Right kidney (tissue), 9 donors: ENCODE results near the gene NR1D2.
"Not testable (repeated sequence)": the region's sequence is repeated elsewhere in the genome, so short reads cannot be mapped to it uniquely, and the experiment has no call there.

Experiments used
- DNase-seq: peaks from one replicate; pipeline ENCODE4 v3.0.0-alpha.2; 2016
- long read RNA-seq, 8 donors: transcript quantifications; one replicate each; lab custom pipeline, GENCODE V29; 2026

Gene NR1D2
- long read RNA-seq, donor 1, full-length matches to known transcripts, result 6 of 6 reads
- long read RNA-seq, donor 1, partial matches to known transcripts, result 0 of 6 reads
- long read RNA-seq, donor 1, other reads (novel, unspliced or antisense), result 0 of 6 reads
- long read RNA-seq, donor 2, full-length matches to known transcripts, result 4 of 4 reads
- long read RNA-seq, donor 2, partial matches to known transcripts, result 0 of 4 reads
- long read RNA-seq, donor 2, other reads (novel, unspliced or antisense), result 0 of 4 reads
- long read RNA-seq, donor 3, full-length matches to known transcripts, result 8 of 8 reads
- long read RNA-seq, donor 3, partial matches to known transcripts, result 0 of 8 reads
- long read RNA-seq, donor 3, other reads (novel, unspliced or antisense), result 0 of 8 reads
- long read RNA-seq, donor 4, full-length matches to known transcripts, result 7 of 7 reads
- long read RNA-seq, donor 4, partial matches to known transcripts, result 0 of 7 reads
- long read RNA-seq, donor 4, other reads (novel, unspliced or antisense), result 0 of 7 reads
- long read RNA-seq, donor 5, result 0 reads
- long read RNA-seq, donor 6, full-length matches to known transcripts, result 14 of 14 reads
- long read RNA-seq, donor 6, partial matches to known transcripts, result 0 of 14 reads
- long read RNA-seq, donor 6, other reads (novel, unspliced or antisense), result 0 of 14 reads
- long read RNA-seq, donor 7, full-length matches to known transcripts, result 16 of 16 reads
- long read RNA-seq, donor 7, partial matches to known transcripts, result 0 of 16 reads
- long read RNA-seq, donor 7, other reads (novel, unspliced or antisense), result 0 of 16 reads
- long read RNA-seq, donor 8, full-length matches to known transcripts, result 8 of 8 reads
- long read RNA-seq, donor 8, partial matches to known transcripts, result 0 of 8 reads
- long read RNA-seq, donor 8, other reads (novel, unspliced or antisense), result 0 of 8 reads

DNA sequence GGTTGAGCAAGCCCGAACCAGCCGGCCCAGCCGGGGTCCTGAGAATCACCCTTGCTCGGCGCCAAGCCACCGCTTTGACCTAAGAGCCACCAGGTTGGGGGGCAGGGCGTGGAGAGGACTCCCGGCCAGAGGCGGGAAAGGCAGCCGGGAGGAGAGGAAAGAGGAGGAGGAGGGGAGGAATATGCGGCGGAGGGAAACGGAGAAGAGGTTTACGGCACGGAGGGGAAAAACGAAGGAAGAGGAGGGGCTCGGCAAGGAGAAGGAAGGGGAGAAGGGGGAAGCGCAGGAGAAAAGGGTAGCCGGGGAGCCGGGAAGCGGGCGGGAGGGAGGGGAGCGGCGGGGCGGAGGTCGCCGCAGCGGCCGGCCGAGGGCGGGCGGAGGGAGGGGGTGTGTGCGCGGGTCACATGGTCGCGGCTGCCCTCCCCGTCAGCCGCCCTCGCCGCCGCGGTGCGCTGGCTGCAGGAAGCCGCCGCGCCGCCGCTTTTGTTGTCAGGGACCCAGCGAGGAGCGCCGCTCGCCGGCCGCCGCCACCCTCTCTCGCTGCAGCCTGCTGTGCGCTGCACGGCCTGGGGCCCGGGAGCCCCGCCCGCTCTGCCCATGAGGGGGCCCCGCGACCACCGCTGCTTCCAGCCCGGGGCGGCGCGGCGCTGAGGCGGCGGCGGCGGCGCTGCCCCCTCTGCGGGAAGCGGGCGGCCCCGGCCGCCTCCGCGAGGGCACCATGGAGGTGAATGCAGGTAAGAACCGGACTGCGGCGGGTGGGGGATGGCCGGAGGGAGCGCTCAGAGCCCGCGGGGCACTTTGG, at the start of gene NR1D2:
TSS of gene NR1D2 (plus strand) at position 426 of the 802 bp plus-strand sequence. CDS start at position 719, 293 bp downstream.
- peak; percentile 75 for DNase-seq

DNA sequence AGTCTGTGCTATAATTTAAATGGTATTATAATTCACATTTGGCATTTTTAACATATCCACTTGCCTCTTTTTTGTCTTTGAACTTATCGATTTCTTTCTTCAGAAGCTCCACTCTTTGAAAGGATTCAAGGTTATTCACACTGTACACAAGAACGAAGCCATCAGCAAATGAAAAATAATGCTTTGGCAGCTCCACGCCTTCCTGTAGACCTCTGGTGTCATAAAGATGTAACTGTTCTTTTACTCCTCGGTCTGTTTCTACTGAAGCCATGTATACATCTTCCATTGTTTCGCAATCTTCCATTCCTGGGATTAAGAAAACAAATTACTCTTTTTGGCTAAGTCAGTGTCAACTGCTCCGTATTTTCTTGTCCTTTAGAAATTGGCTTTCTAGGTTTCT, 44.3 kb upstream of the NR1D2 start:
- no peak for DNase-seq

- DNase-seq, result no peak
Measured at GRCh38 chr3:23904545-23904944, 40.5 kb upstream of the NR1D2 start.

- no peak for DNase-seq
Measured at GRCh38 chr3:23909341-23909740, 35.7 kb upstream of the NR1D2 start.

DNA sequence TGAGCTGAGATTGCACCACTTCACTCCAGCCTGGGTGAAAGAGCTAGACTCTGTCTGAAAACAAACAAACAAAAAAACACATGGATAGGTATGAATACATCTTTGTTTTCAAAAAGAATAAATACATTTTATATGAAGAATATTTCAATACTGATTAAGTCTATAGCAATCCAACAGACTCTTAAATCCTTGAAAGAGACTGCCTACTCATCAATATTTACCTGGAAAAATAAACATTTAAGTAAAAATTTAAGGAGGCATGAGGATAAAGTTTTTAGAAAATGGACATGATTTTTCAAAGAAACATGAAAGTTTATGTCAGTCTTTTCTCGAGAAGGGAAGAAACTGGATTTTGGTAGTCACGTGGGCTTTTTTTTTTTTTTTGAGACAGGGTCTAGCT, 33.7 kb upstream of the NR1D2 start:
- no peak for DNase-seq

GRCh38 chr3:23912335-23912734, 32.8 kb upstream of the NR1D2 start:
- DNase-seq, result not testable (repeated sequence)

- DNase-seq, result no peak
Measured at GRCh38 chr3:23913182-23913581, 31.9 kb upstream of the NR1D2 start.

- DNase-seq, result no peak
Measured at GRCh38 chr3:23913873-23914743, 31.0 kb upstream of the NR1D2 start.

DNA sequence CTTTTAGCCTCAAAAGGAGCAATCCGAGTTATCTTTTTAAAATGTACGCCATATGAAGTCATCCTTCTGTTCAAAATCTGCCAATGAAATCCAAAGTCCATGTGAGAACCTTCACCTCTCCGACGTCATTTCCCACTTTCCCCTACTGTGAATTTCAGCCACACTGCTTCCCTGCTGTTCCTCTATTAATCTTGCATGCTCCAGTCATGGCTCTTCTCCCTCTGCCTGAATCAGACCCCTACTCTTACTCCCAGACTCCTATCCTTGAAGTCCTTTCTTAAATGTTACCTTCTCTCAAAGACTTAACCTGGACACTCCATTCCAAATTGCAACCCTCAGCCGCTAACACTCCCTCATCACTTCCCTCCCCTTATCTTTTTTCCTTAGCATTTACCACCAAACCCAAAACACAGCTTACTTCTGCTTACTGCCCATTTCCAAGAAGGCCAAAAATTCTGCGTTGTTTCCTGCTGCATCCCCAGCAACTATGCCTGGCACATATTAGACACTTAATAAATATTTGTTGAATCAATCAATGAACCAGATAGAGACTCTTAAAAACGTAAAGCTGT, 29.5 kb upstream of the NR1D2 start:
- DNase-seq, result no peak

DNA sequence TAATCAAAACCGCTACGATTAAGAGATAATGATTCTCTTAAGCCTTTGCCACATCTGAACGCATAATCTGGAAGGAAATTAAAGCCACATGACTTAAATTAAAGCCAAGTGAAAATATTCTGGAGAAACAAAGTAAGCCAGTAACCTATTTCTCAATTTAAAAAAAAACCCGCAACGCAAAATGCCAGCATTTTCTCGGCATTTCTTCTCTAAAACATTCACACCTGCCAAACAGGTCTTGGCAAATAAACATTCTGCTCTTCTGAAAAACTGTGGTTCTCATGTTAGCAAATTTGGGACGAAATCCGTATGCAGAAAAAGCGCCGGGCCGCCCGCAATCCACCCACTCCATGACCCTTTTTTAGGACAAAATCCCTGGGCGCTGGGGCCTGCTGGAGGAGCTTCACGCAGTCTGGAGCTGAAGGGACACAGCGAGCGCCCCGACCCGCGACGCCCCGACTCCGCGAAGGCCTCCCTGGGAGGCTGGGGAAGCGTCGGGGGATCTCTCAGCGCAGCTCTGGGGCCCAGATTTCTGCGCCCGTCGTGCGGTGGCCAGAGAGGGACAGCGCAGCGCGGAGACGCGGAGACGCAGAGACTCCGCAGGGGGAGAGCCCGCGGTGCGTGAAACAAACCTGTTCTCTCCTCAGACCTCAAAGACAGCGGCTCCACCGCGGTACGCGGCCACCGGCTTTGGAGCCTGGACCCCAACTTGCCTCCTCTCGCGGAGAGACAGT, 28.8 kb upstream of the NR1D2 start:
- DNase-seq, result no peak

- DNase-seq, result peak; percentile 97
Measured at GRCh38 chr3:23916886-23917678, 28.0 kb upstream of the NR1D2 start, which contains the start of the genes NKIRAS1 and RPL15. NKIRAS1 (minus strand) TSS chr3:23916990; CDS start chr3:23910904, 6,086 bp downstream. RPL15 (plus strand) TSS chr3:23917132; CDS start chr3:23917860, 728 bp downstream.

- DNase-seq, result peak; percentile 28
Measured at GRCh38 chr3:23917679-23918303, 27.3 kb upstream of the NR1D2 start.

- not testable (repeated sequence) for DNase-seq
Measured at GRCh38 chr3:23918331-23918730, 26.8 kb upstream of the NR1D2 start.

DNA sequence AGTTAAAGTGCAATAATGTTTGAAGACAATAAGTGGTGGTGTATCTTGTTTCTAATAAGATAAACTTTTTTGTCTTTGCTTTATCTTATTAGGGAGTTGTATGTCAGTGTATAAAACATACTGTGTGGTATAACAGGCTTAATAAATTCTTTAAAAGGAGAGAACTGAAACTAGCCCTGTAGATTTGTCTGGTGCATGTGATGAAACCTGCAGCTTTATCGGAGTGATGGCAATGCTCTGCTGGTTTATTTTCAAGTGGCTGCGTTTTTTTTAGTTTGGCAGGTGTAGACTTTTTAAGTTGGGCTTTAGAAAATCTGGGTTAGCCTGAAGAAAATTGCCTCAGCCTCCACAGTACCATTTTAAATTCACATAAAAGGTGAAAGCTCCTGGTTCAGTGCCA, 25.5 kb upstream of the NR1D2 start:
- DNase-seq, result no peak

DNA sequence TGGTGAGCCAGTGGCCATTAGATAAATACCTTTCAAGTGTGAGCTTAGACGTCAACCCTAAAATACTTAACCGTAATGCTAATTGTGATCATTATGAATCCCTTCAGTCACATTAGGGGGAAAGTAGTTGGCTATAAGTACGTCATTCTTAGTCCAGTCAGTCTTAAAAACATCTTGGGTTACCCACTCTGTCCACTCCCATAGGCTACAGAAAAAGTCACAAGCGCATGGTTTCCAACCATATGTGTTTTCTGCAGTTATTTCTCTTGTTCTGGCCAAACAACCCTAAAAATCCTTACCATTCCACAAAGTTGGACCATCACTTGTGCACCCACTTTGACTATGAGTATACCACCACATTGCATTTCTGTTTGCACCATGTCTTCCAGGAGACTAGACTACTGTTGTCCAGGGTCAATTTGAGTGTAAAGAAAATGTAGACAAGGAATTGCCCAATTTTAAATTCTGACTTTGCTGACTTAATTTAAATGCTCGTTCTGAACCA, 24.9 kb upstream of the NR1D2 start:
- no peak for DNase-seq

DNA sequence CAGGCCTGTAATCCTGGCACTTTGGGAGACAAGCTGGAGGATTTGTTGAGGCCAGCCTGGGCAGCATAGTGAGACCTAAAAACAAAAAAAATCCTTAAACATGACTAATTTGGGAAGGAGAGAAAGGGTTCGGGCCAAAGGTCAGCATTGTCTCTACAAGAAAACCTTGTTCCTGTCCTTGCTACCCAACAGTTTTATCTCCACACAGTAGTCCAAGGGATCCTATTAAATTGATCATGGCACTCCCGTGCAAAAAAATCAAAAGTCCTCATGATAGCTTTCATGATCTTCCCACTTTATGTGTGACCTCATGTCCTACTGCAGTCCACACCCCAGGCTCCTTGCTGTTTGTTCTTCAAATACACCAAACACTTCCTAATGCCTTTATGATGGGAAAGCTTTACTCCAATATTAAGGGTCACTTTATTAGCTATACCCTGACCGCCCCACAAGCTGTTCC, 24.0 kb upstream of the NR1D2 start:
- DNase-seq, result no peak

GRCh38 chr3:23923786-23924185, 21.3 kb upstream of the NR1D2 start:
- DNase-seq, result peak; percentile 20

- no peak for DNase-seq
Measured at GRCh38 chr3:23926246-23926645, 18.8 kb upstream of the NR1D2 start.
